Stimulated activated CD4-positive, alpha-beta T cell treated with anti-CD3 and anti-CD28 coated beads, Interleukin-4, amount 100 ng/mL, for 48 hours (primary cell): Measurements from ENCODE around the gene FAM110C.
"Not testable (repeated sequence)": the region's sequence is repeated elsewhere in the genome, so short reads cannot be mapped to it uniquely, and the experiment has no call there.

Experiments
- DNase-seq, 2 donors: peaks; one replicate each; pipeline ENCODE4 v3.0.0-alpha.2; 2020; ENCODE audit warnings: low read depth in 2 of 2

The FAM110C gene

GRCh38 chr2:44748-45341 lies 1.5 kb downstream of the FAM110C start:
- DNase-seq = no peak

- DNase-seq = no peak
These were observed 3.5 kb downstream of the FAM110C start for GRCh38 chr2:42788-43187.

- no peak for DNase-seq
These were observed 5.8 kb downstream of the FAM110C start for GRCh38 chr2:40465-40864.

- DNase-seq = no peak
These were observed 8.2 kb downstream of the FAM110C start for GRCh38 chr2:38155-38554.

- no peak for DNase-seq
These were observed 10.0 kb downstream of the FAM110C start for GRCh38 chr2:36318-36717.

- DNase-seq = no peak
These were observed 10.5 kb downstream of the FAM110C start for GRCh38 chr2:35852-36251.

- peak in 1 of 2 donors; percentile 49 for DNase-seq
These were observed 12.7 kb downstream of the FAM110C start for GRCh38 chr2:33620-34019.

- DNase-seq = peak in 1 of 2 donors; percentile 47
These were observed 14.2 kb downstream of the FAM110C start for GRCh38 chr2:32068-32467.

GRCh38 chr2:29253-29652 lies 17.1 kb downstream of the FAM110C start:
- DNase-seq = no peak

GRCh38 chr2:28406-28975 lies 17.8 kb downstream of the FAM110C start:
- no peak for DNase-seq

- DNase-seq = no peak
These were observed 19.4 kb downstream of the FAM110C start for GRCh38 chr2:26891-27290.

- DNase-seq = no peak
These were observed 20.8 kb downstream of the FAM110C start for GRCh38 chr2:25543-25942.

- not testable (repeated sequence) for DNase-seq
These were observed 21.7 kb downstream of the FAM110C start for GRCh38 chr2:24591-24990.

GRCh38 chr2:24107-24506 lies 22.2 kb downstream of the FAM110C start:
- no peak for DNase-seq

- DNase-seq = no peak
These were observed 23.0 kb downstream of the FAM110C start for GRCh38 chr2:23283-23682.

- DNase-seq = not testable (repeated sequence)
These were observed 24.1 kb downstream of the FAM110C start for GRCh38 chr2:22244-22643.

GRCh38 chr2:20259-20658 lies 26.0 kb downstream of the FAM110C start:
- not testable (repeated sequence) for DNase-seq

- no peak for DNase-seq
These were observed 26.8 kb downstream of the FAM110C start for GRCh38 chr2:19505-19904.

- no peak for DNase-seq
These were observed 27.7 kb downstream of the FAM110C start for GRCh38 chr2:18402-19271.

- DNase-seq = not testable (repeated sequence)
These were observed 30.4 kb downstream of the FAM110C start for GRCh38 chr2:15916-16315.

GRCh38 chr2:11248-11941 lies 34.9 kb downstream of the FAM110C start:
- peak; percentile 60 to 75 for DNase-seq

- no peak for DNase-seq
These were observed 36.0 kb downstream of the FAM110C start for GRCh38 chr2:10222-10875.
